ENCODE results near the gene GAS7.

GAS7 gene

DNA sequence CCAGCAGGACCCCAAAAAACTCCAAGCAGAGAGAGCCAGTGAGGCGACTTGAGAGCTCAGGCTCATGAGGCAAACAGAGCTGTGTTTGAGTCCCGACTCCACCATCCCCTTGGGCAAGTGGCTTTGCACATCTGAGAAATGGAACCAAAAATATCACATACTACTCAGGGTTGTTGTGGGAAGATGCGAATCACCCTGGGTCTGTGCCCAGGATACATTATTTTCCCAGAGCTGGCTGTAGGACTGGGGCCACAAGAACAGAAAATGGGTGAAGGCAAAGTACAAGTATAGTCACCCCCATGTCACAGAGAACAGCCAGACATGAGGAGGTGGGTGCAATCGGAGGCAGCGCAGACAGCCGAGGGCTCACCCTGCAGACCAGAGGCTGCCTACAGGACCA is 127.3 kb downstream of the GAS7 start:
- TF ChIP-seq, protein P1, sequence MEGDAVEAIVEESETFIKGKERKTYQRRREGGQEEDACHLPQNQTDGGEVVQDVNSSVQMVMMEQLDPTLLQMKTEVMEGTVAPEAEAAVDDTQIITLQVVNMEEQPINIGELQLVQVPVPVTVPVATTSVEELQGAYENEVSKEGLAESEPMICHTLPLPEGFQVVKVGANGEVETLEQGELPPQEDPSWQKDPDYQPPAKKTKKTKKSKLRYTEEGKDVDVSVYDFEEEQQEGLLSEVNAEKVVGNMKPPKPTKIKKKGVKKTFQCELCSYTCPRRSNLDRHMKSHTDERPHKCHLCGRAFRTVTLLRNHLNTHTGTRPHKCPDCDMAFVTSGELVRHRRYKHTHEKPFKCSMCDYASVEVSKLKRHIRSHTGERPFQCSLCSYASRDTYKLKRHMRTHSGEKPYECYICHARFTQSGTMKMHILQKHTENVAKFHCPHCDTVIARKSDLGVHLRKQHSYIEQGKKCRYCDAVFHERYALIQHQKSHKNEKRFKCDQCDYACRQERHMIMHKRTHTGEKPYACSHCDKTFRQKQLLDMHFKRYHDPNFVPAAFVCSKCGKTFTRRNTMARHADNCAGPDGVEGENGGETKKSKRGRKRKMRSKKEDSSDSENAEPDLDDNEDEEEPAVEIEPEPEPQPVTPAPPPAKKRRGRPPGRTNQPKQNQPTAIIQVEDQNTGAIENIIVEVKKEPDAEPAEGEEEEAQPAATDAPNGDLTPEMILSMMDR (IDR thresholded peaks at IDR 0.05; ENCODE audit: extremely low read depth, missing control alignments) = no peak

GRCh38 chr17:10070690-10071089 is 127.7 kb downstream of the GAS7 start:
- TF ChIP-seq, protein P1 (IDR thresholded peaks at IDR 0.05; ENCODE audit: extremely low read depth, missing control alignments) = no peak
- DNase-seq (ENCODE audit: low spot score) = no peak

More for the DNA sequence above, 127.3 kb downstream of the GAS7 start:
- DNase-seq (ENCODE audit: low spot score) = no peak

- no peak for DNase-seq (ENCODE audit: low spot score)
- TF ChIP-seq, protein P1 (IDR thresholded peaks at IDR 0.05; ENCODE audit: extremely low read depth, missing control alignments) = no peak
These were observed 129.1 kb downstream of the GAS7 start for GRCh38 chr17:10069301-10069700.

- DNase-seq (ENCODE audit: low spot score) = no peak
- TF ChIP-seq, protein P1 (IDR thresholded peaks at IDR 0.05; ENCODE audit: extremely low read depth, missing control alignments) = no peak
These were observed 130.8 kb downstream of the GAS7 start for GRCh38 chr17:10067446-10068143.

GRCh38 chr17:10064536-10064935 is 133.9 kb downstream of the GAS7 start:
- no peak for DNase-seq (ENCODE audit: low spot score)
- TF ChIP-seq, protein P1 (IDR thresholded peaks at IDR 0.05; ENCODE audit: extremely low read depth, missing control alignments) = no peak

DNA sequence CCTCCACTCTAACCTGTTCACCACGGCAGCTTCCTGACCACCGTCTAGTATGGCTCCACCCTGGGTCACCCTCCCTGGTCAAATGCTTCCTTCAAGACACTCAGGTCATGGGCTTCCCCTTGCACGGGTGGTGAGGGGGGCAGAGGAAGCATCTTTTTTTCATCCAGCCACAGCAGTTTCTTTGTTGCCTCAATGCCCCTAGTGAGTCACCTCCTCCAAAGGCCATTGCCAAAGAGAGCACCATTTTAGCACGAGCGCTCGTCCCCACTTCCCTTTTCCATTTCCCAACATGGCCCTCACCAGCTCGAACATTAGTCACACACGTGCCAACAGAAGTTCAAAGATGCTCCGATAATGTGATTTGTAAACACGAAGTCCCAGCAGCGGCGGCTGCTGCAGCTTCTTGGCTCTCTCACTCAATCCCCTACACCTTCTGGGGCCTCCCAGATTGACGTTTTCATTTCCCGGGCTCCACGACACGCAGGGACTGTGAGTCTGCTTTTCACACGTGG is 134.6 kb downstream of the GAS7 start:
- TF ChIP-seq, protein P1 (IDR thresholded peaks at IDR 0.05; ENCODE audit: extremely low read depth, missing control alignments) = no peak
- peak; percentile 14 for DNase-seq (ENCODE audit: low spot score)

DNA sequence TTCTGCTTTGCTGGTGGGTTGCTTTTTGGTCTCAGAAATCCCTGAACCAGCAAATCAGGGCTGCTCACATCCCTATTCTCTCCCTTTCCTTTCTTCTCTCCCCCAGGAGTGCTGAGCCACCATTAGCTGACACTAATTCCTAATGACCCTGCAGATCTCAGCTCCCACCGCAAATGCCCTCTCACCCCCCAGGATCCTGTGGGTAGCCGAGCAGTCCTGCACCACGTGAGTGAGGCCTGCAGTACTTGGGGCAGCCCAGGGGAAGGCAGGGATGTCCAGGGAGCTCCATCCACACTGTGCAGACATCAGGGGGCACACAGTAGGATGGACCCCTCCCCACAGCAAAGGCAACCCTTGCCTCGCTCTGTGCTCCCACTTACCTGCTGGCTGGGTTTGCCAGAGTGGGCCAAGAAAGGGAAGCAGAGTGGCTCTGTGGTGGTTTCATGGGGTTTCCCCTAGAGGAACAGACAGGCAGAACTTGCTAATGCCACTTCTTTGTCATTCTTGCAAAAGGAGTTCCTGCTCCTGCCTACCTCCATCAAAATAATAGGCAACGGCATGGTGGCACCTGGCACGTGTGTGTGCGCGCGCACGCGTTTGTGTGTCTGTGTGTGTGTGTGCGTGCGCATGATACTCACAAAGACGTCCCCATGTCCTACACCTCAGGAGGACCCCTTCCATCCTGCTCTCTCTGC is 135.6 kb downstream of the GAS7 start:
- DNase-seq (ENCODE audit: low spot score) = peak; percentile 43
- TF ChIP-seq, protein P1 (IDR thresholded peaks at IDR 0.05; ENCODE audit: extremely low read depth, missing control alignments) = no peak

Measured in GM20000 (cell line).